HG02840 (cell line): ENCODE data around the gene AHCYL2.
"Not testable (repeated sequence)": the region's sequence is repeated elsewhere in the genome, so short reads cannot be mapped to it uniquely, and the experiment has no call there.

ENCODE experiments used
- ATAC-seq: cut with Tn5 transposase; IDR thresholded peaks from one replicate; pipeline ENCODE4 v1.9.1; 2021; ENCODE audit warnings: mild to moderate bottlenecking, moderate library complexity, moderate number of reproducible peaks; ENCODE audit not compliant: unreplicated experiment, low FRiP score

The AHCYL2 gene

DNA sequence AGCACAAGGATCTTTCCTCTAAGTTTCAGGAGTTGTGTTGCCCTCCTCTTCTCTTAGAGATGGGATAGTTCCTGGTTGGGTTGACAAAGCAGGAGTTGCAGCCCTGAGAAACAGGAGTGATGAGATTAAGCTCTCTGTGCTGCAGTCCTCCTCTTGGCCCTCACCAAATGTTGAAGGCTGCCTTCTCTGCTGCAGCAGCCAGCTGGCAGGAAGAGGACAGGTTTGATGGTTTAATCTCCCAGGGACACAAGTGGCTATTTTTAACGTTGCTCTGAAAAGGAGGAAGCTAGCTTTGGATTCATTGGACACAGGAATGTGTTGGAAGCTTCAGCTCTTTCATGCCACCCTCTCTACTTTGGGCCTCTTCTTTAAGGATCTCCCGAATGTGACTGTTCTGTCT lies 218.8 kb downstream of the AHCYL2 start:
- no peak for ATAC-seq

GRCh38 chr7:129444776-129445175 lies 219.9 kb downstream of the AHCYL2 start:
- not testable (repeated sequence) for ATAC-seq

DNA sequence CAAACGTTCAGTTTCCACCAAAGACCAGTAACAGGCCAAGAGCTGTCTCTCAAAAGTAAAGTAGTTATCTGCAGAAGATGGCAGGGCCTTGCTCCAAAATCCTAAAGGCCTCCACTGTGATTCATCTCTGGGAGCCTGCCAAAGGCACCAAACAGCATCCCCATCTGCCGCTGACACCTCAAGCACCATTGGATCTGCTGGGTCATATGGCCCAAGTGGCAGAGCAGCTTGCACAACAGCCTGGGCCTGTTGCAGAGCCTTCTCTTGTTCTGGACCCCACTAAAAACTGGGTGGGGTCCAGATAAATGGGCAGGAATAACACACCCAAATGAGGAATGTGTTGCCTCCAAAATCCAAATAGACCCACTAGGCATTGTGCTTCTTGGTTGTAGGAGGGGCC lies 222.1 kb downstream of the AHCYL2 start:
- ATAC-seq, result not testable (repeated sequence)

GRCh38 chr7:129447445-129447844 lies 222.6 kb downstream of the AHCYL2 start:
- not testable (repeated sequence) for ATAC-seq

DNA sequence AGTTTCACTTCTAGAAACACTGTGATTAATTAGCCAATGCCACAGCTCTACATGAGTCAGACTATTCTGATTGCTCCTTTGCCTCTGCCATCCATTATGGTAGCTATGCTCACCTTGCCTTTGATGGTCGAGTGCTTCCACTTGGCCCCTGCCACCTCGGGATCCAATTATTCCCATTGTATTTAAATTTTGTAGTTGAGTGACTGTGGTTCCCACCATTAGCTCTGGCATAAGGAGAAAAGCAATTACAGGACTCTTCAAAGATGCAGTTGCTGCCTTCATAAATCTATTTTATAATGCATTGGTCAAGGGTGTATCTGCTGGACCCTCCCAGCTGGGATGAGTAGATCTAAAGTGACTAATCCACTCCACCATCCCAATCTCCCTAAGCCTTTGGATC lies 223.8 kb downstream of the AHCYL2 start:
- not testable (repeated sequence) for ATAC-seq

DNA sequence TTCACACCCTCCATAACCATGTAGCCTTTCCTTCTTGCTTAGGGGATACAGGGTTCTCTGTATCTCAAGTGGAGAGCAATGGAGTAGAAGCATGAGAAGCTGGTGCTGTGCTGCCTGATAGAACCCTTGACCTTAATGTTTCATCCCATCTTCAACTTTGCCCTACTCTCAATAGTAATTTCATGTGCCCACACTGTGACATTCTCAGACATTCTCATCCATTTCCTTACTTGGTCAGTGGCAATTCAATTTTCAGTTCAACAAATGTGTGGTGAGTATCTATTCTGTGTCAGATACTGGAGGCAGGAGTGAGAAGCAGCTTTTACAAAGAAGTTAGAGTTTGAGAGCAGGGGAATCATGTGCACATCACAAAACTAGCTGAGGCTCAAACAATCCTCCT lies 225.5 kb downstream of the AHCYL2 start:
- ATAC-seq, result no peak

GRCh38 chr7:129452589-129453231 lies 227.9 kb downstream of the AHCYL2 start:
- no peak for ATAC-seq

GRCh38 chr7:129453510-129454248 lies 228.8 kb downstream of the AHCYL2 start:
- ATAC-seq, result no peak

GRCh38 chr7:129454249-129454551 lies 229.4 kb downstream of the AHCYL2 start:
- no peak for ATAC-seq

DNA sequence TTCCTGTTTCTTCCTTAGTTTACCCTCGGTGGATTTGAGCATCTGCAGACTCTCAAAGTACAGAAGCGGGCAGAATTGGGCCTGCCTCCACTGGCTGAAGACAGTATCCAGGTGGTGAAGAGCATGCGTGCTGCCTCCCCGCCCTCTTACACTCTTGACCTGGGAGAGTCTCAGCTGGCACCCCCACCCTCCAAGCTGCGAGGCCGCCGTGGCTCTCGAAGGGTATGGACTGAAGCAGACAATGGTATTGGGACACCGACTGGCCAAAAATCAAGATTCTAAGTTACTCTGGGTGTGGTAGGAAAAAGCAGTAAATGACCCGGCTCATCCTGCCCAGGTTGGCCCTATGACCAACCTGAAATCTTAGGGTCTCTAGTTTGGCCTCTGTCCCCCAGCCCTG lies 231.6 kb downstream of the AHCYL2 start:
- no peak for ATAC-seq

GRCh38 chr7:129457101-129457500 lies 232.3 kb downstream of the AHCYL2 start:
- ATAC-seq, result no peak

DNA sequence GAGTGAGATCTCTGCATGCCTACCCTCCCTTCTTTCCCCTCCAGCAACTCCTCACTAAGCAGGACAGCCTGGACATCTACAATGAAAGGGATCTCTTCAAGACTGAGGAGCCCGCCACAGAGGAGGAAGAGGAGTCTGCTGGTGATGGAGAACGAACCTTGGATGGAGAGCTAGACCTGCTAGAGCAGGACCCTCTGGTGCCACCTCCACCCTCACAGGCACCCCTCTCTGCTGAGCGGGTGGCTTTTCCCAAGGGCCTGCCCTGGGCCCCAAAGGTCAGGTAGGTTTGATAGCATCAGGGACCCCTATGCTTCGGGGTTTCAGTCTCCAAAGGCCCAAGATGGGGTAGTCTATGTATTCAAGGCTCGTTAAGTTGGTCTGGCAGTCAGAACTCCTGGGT lies 233.3 kb downstream of the AHCYL2 start:
- no peak for ATAC-seq

- no peak for ATAC-seq
Measured at GRCh38 chr7:129461809-129462208, 237.0 kb downstream of the AHCYL2 start.

DNA sequence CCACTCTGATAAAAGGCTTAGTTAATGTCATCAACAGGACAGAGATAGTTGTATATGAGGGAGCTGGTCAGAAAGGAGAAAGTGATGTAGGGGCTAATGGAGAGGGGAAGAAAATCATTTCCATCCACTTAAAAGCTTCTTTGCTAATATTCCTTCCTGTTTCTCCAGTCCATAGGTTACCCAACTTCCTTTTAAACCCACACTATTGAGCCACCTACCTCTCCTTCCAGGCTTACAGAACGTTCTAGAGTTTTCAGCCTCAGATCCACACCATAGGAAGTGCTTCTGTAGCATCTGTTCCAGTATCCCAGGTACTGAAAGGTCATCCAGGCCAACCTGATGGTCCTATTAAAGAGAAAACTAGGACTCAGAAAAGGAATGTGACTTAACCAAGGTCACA lies 237.6 kb downstream of the AHCYL2 start:
- no peak for ATAC-seq

DNA sequence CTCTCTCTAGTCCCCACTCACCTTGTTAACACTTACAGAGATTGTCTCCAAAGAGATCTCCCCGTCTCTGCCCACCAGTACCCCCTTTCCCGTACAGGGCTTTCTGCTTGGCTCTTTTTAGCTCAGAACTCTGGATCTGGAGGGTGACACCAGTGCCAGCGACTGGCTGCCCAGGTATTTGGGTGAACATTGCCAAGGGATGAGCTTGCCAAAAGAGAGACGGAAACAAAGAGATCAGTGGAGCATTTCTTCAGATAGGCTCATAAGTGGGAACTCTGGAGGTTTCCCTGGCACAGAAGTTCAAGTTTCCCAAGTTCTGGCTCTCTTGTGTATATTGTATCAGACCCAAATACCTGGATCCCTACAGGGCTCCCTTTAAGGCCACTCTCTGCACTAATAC lies 239.4 kb downstream of the AHCYL2 start:
- ATAC-seq, result no peak

- ATAC-seq, result no peak
Measured at GRCh38 chr7:129465080-129465479, 240.2 kb downstream of the AHCYL2 start.

DNA sequence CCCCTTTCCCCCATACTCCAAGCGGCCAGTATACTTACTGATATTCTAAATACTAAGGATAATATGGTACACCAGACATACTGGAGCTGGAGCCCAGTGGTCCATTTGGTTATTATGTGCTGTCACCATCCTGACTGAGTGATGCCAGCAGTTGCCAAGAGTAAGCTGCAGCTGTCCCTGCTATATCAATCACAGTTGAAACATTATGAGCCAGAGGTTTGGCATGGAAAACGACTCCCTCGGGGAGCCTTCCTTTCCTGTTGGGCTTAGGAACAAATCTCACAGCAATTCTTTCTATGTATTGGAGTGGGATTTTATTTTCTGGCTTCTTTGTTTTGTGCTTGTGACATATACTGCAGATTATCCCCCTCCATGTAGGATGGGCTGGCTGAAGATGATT lies 242.0 kb downstream of the AHCYL2 start:
- no peak for ATAC-seq

DNA sequence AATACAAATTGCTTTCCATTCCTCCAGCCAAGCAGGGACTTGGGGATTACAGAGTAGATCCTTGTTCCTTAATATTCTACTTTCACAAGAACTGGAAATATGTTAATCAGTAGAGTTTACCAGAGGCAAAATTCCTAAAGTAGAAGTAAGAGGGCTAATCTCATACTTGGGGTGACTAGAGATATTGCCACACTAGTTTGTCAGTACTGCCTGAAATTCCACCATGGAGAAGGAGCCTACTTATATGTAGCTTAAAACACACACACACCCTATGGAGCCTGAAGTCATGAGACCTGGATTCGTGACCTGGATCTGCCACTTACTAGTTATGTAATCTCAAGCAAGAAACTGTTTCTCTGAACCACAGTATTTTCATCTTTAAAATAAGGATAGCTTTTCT lies 243.3 kb downstream of the AHCYL2 start:
- ATAC-seq, result no peak

GRCh38 chr7:129468547-129468946 lies 243.7 kb downstream of the AHCYL2 start:
- no peak for ATAC-seq

DNA sequence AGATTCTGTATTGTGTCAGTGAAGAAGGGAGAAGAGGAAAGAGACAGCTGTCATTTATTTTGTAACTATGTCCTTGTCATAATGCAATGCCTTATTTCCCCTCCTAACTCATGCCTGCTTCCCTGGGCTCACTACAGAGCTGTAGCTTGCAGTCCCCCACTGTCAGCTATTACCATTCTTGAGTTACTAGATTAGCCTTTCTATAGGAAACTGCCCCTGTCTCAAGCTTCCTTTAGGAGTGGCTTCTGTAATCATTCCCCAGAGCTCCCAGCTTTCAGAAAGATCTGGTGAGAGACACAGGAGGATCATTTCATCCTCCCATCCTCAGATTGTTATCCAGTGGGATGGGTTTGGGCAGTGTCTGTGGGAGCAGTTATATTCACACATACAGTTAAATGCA lies 245.1 kb downstream of the AHCYL2 start:
- no peak for ATAC-seq

DNA sequence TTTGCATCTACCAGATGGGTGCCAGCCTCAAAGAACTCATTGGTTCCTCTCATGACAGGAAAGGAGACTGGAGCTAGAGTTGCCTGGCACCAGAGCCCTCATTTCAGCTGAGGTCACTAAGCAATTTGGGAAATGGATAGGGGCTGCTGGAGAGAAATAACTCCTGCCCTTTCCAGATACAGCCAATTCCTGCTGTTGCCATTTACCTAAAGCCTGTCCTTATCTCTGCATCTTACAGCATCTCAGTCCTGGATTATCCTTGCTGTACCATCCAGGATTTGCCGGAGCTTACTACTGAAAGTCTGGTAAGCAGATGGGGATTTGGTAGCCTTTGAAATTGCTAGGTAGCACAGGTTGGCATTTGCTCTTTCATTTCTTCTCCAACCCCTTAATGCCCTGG lies 245.6 kb downstream of the AHCYL2 start:
- ATAC-seq, result no peak

DNA sequence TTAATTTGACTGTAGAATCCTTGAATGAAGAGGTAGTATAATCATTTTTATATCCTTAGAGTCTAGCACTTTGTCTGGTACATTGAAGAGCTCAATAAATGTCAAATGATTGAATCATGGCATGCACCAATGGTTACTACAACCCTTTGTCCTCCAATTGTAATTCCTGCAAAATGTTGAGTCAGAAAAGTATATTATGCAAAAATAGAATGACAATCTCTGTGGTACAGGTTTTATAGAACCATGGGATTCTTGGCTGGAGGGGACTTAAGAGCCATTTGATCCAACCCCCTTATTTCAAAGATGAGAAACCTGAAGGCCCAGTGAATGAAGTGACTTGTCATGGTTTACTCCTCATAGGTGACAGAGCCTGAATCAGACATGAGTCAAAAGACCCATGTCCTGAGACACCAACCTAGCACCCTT lies 246.6 kb downstream of the AHCYL2 start:
- ATAC-seq, result no peak
